NB4 (cell line): ENCODE data around the gene SDC3.

Experiments
- DNase-seq: peaks from one replicate; pipeline ENCODE4 v3.0.0; 2010; ENCODE audit warnings: low read depth
- H3K4me3 ChIP-seq: one replicate; pipeline ENCODE4 v1.5.1; 2011; ENCODE audit warnings: mild to moderate bottlenecking, low read depth, low read length, moderate library complexity
- CTCF ChIP-seq: IDR thresholded peaks from one replicate; pipeline ENCODE4 v1.5.1; 2012; ENCODE audit warnings: low read depth, low read length
- MAX ChIP-seq: IDR thresholded peaks from 2 replicates; pipeline ENCODE4 v1.6.1; 2011; ENCODE audit warnings: low read depth, low read length
- MYC ChIP-seq: IDR thresholded peaks from 2 replicates; pipeline ENCODE4 v1.6.1; 2011; ENCODE audit warnings: low read depth, low read length
- POLR2A ChIP-seq: IDR thresholded peaks from 2 replicates; pipeline ENCODE4 v1.6.1; 2011; ENCODE audit warnings: mild to moderate bottlenecking; ENCODE audit not compliant: insufficient read length; ENCODE audit errors: extremely low read depth

The SDC3 gene

GRCh38 chr1:30929135-30929889 is 20.8 kb upstream of the SDC3 start:
- no peak overlapping the region for H3K4me3 ChIP-seq
- no peak for TF ChIP-seq POLR2A
- peak; percentile 38 for TF ChIP-seq MAX
- no peak for TF ChIP-seq MYC
- TF ChIP-seq CTCF: peak; percentile 70
- DNase-seq: peak; percentile 70

GRCh38 chr1:30928789-30929134 is 20.2 kb upstream of the SDC3 start:
- H3K4me3 ChIP-seq: no peak overlapping the region
- DNase-seq: no peak
- TF ChIP-seq MYC (no peak), CTCF (no peak), POLR2A (no peak), MAX (no peak)

GRCh38 chr1:30928171-30928570 is 19.6 kb upstream of the SDC3 start:
- no peak for DNase-seq
- no peak for TF ChIP-seq CTCF
- no peak for TF ChIP-seq MAX
- TF ChIP-seq MYC: no peak
- no peak for TF ChIP-seq POLR2A

GRCh38 chr1:30927448-30927847 is 18.9 kb upstream of the SDC3 start:
- TF ChIP-seq CTCF: no peak
- TF ChIP-seq MYC: no peak
- no peak for TF ChIP-seq MAX
- TF ChIP-seq POLR2A: no peak
- H3K4me3 ChIP-seq: no peak overlapping the region
- no peak for DNase-seq

More at GRCh38 chr1:30928171-30928570, 19.6 kb upstream of the SDC3 start:
- H3K4me3 ChIP-seq: no peak overlapping the region

GRCh38 chr1:30923597-30923996 is 15.0 kb upstream of the SDC3 start:
- no peak overlapping the region for H3K4me3 ChIP-seq
- TF ChIP-seq MAX (no peak), POLR2A (no peak), MYC (no peak), CTCF (no peak)
- no peak for DNase-seq

GRCh38 chr1:30920827-30921226 is 12.3 kb upstream of the SDC3 start:
- H3K4me3 ChIP-seq: no peak overlapping the region
- no peak for DNase-seq
- TF ChIP-seq MYC: no peak
- no peak for TF ChIP-seq POLR2A
- no peak for TF ChIP-seq CTCF
